GM21737 (cell line): ENCODE measurements around the gene DMWD.

Source experiments
- ATAC-seq: cut with Tn5 transposase; IDR thresholded peaks from one replicate; pipeline ENCODE4 v1.9.1; 2021; ENCODE audit warnings: mild to moderate bottlenecking, moderate library complexity; ENCODE audit not compliant: unreplicated experiment

The DMWD gene

GRCh38 chr19:45792470-45793177, at the start of gene DMWD:
DMWD (minus strand) TSS chr19:45792845; CDS start chr19:45792756, 89 bp downstream.
- peak; percentile 91 for ATAC-seq

- ATAC-seq: no peak
These were observed 49.6 kb upstream of the DMWD start for GRCh38 chr19:45842198-45842597.

GRCh38 chr19:45834970-45835369, 42.3 kb upstream of the DMWD start:
- no peak for ATAC-seq

- no peak for ATAC-seq
These were observed 36.3 kb upstream of the DMWD start for GRCh38 chr19:45828945-45829344.

GRCh38 chr19:45828523-45828922, 35.9 kb upstream of the DMWD start:
- no peak for ATAC-seq

GRCh38 chr19:45827459-45828093, 34.9 kb upstream of the DMWD start:
- ATAC-seq: no peak

GRCh38 chr19:45826934-45827333, 34.3 kb upstream of the DMWD start:
- ATAC-seq: no peak

GRCh38 chr19:45825917-45826893, 33.6 kb upstream of the DMWD start:
- ATAC-seq: no peak

- ATAC-seq: no peak
These were observed 32.6 kb upstream of the DMWD start for GRCh38 chr19:45825263-45825605.

- no peak for ATAC-seq
These were observed 32.1 kb upstream of the DMWD start for GRCh38 chr19:45824531-45825262.

GRCh38 chr19:45824041-45824471, 31.4 kb upstream of the DMWD start:
- no peak for ATAC-seq

- ATAC-seq: no peak
These were observed 30.5 kb upstream of the DMWD start for GRCh38 chr19:45823182-45823581.

- no peak for ATAC-seq
These were observed 30.1 kb upstream of the DMWD start for GRCh38 chr19:45822716-45823115.

- no peak for ATAC-seq
These were observed 28.9 kb upstream of the DMWD start for GRCh38 chr19:45821570-45821969.

GRCh38 chr19:45821103-45821521, 28.5 kb upstream of the DMWD start:
- ATAC-seq: no peak

GRCh38 chr19:45820413-45821102, 27.9 kb upstream of the DMWD start:
- ATAC-seq: no peak

- ATAC-seq: no peak
These were observed 27.1 kb upstream of the DMWD start for GRCh38 chr19:45819769-45820168.

- ATAC-seq: no peak
These were observed 25.2 kb upstream of the DMWD start for GRCh38 chr19:45817725-45818301.

- peak; percentile 83 for ATAC-seq
These were observed 24.5 kb upstream of the DMWD start for GRCh38 chr19:45817010-45817724.
